Esophagus muscularis mucosa (tissue), 3 donors: ENCODE results near the gene IQCB1.

Experiments used
- POLR2AphosphoS5 ChIP-seq, 2 donors: sonication (generic); formaldehyde crosslinking; IDR thresholded peaks; one replicate each; pipeline ENCODE4 v1.6.1; 2017; ENCODE audit warnings: antibody characterized with exemption in 2 of 2
- TF ChIP-seq, protein P1 (sequence below), 3 experiments: fragments of 200-600 bp in 2 of 3; fragments of 450-650 bp in 1 of 3; sonication (generic) in 2 of 3; IDR thresholded peaks; one replicate each; pipeline ENCODE4 v1.5.1; 2017 to 2019; ENCODE audit warnings: antibody characterized with exemption in 3 of 3, mild to moderate bottlenecking in 2 of 3, moderate library complexity in 1 of 3

DNA sequence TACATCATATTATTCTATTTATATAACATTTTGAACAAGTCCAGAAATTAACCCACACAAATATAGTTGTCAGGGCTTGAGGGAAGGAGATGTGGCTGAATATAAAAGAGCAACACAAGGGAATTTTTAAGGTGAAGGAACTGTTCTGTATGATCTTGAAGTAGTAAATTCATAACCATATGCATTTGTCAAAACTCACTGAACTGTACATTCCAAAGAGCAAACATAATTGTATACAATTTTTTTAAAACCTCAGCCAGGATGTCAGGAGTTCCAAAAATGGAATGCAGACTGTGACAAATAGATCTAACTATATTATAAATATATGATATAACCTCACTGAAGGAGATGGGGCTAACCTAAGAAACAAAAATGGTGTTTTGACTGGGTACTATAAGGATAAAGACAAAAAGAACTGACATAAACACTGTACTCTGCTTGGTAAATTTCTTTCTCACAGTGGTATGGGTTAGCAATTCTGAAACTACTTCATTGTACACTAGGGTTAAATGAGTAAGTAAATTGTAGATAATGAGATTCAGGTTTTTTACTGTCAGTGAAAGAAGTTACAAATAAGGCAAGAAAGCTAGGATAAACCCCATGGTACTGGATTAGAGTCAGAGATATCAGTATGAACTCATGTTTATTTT lies 99.7 kb downstream of the IQCB1 start:
- TF ChIP-seq POLR2AphosphoS5 (IDR thresholded peaks at IDR 0.05) = no peak
- TF ChIP-seq, protein P1, sequence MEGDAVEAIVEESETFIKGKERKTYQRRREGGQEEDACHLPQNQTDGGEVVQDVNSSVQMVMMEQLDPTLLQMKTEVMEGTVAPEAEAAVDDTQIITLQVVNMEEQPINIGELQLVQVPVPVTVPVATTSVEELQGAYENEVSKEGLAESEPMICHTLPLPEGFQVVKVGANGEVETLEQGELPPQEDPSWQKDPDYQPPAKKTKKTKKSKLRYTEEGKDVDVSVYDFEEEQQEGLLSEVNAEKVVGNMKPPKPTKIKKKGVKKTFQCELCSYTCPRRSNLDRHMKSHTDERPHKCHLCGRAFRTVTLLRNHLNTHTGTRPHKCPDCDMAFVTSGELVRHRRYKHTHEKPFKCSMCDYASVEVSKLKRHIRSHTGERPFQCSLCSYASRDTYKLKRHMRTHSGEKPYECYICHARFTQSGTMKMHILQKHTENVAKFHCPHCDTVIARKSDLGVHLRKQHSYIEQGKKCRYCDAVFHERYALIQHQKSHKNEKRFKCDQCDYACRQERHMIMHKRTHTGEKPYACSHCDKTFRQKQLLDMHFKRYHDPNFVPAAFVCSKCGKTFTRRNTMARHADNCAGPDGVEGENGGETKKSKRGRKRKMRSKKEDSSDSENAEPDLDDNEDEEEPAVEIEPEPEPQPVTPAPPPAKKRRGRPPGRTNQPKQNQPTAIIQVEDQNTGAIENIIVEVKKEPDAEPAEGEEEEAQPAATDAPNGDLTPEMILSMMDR (IDR thresholded peaks at IDR 0.05) = no peak
